Effector memory CD4-positive, alpha-beta T cell (primary cell): ENCODE results near the gene AIMP2.
A peak's percentile ranks its signal among the peaks of the same experiment; 100 is the strongest.
"Not testable (repeated sequence)": the region's sequence is repeated elsewhere in the genome, so short reads cannot be mapped to it uniquely, and the experiment has no call there.

Experiments used
- DNase-seq, 3 donors: peaks; one replicate each; pipeline ENCODE4 v3.0.0-alpha.2; 2020
- H3K27ac ChIP-seq: 2 replicates; pipeline ENCODE4 v1.7.0; 2013; ENCODE audit warnings: mild to moderate bottlenecking, low read length, moderate library complexity; ENCODE audit not compliant: insufficient read depth, poor library complexity, severe bottlenecking
- H3K27me3 ChIP-seq: replicated peaks from 2 replicates; pipeline ENCODE4 v1.7.0; 2013; ENCODE audit warnings: mild to moderate bottlenecking, low read length; ENCODE audit not compliant: insufficient read depth, control insufficient read depth, poor library complexity, severe bottlenecking
- H3K36me3 ChIP-seq: 2 replicates; pipeline ENCODE4 v1.7.0; 2013; ENCODE audit warnings: mild to moderate bottlenecking, low read length, moderate library complexity; ENCODE audit not compliant: control insufficient read depth, insufficient read depth
- H3K4me1 ChIP-seq: 2 replicates; pipeline ENCODE4 v1.7.0; 2013; ENCODE audit warnings: low read length, mild to moderate bottlenecking; ENCODE audit not compliant: control insufficient read depth, insufficient read depth, poor library complexity, severe bottlenecking
- H3K4me3 ChIP-seq: 2 replicates; pipeline ENCODE4 v1.7.0; 2013; ENCODE audit warnings: low read length, low read depth, mild to moderate bottlenecking; ENCODE audit not compliant: insufficient read depth, poor library complexity, severe bottlenecking
- H3K9me3 ChIP-seq: 2 replicates; pipeline ENCODE4 v1.7.0; 2013; ENCODE audit warnings: mild to moderate bottlenecking, low read length, moderate library complexity; ENCODE audit not compliant: control insufficient read depth

Gene AIMP2

DNA sequence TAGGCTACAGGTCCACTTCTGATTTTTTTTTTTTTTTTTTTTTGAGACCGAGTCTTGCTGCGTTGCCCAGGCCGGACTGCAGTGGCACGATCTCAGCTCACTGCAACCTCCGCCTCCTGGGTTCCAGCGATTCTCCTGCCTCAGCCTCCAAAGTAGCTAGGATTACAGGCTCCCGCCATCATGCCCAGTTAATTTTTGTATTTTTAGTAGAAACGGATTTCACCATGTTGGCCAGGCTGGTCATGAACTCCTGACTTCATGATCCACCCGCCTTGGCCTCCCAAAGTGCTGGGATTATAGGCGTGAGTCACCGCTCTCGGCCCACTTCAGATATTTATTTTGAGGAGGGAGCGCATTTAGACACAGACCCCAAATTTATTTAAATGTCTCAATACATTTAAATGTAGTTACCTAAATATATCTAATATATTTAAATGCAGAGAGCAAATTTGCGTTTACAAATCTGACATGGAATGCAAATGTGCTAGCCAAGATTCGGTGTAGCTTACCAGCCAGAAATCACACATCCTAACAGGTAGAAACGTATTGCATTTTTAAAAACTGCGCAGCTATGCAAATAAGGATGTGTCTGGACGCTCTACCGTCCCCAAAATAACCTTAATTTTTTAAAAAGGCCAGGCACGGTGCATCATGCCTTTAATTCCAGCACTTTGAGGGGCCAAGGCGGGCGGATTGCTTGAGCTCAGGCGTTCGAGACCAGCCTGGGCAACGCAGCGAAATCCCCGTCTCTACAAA, 1.1 kb upstream of the AIMP2 start:
- Histone ChIP-seq H3K27ac (peak overlapping the region; percentile 88), H3K4me3 (peak overlapping the region; percentile 98)
- not testable (repeated sequence) for DNase-seq, H3K4me1 ChIP-seq, H3K27me3 ChIP-seq, H3K36me3 ChIP-seq, H3K9me3 ChIP-seq

DNA sequence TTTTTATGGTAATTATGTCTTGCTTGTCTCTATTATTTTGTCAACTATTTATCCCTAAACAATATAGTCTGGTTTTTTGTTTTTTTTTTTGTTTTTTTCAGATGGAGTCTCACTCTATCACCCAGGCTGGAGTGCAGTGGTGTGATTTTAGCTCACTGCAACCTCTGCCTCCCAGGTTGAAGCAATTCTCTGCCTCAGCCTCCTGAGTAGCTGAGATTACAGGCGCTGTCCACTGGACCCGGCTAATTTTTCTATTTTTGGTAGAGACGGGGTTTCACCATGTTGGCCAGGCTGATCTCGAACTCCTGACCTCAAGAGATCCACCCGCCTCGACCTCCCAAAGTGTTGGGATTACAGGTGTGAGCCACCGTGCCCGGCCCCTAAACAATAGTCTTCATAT, 1.3 kb downstream of the AIMP2 start:
- H3K4me3 ChIP-seq, H3K27ac ChIP-seq: not testable (repeated sequence)

DNA sequence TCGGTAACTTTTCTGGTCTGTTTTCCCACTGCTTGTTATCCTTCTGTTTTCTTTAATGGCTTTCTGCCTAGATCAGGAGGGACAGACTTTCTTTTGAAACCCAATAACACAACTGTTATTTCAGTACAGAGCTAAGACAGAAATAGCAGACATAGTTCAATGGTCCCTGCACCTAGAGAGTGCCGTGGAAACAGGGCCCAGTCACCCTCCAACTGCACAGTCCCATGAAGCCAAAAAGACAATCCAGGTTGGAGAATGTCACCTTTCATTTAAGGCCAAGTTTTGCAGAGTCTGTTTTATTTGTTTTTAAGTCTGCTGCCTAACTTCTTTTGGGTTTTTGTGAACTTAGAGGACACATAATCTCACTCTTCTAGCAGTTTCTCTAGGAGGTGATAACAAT, 2.5 kb downstream of the AIMP2 start:
- Histone ChIP-seq H3K27me3 (no peaks in the 10 kb centered on the region), H3K4me3 (no peak overlapping the region), H3K9me3 (no peaks in the 10 kb centered on the region), H3K27ac (no peak overlapping the region), H3K36me3 (no peaks in the 10 kb centered on the region), H3K4me1 (peaks cover 4% of the 10 kb centered on the region)
- no peak for DNase-seq

More for the DNA sequence above, 1.3 kb downstream of the AIMP2 start:
- H3K36me3 ChIP-seq, H3K9me3 ChIP-seq, H3K27me3 ChIP-seq, DNase-seq, H3K4me1 ChIP-seq: not testable (repeated sequence)

DNA sequence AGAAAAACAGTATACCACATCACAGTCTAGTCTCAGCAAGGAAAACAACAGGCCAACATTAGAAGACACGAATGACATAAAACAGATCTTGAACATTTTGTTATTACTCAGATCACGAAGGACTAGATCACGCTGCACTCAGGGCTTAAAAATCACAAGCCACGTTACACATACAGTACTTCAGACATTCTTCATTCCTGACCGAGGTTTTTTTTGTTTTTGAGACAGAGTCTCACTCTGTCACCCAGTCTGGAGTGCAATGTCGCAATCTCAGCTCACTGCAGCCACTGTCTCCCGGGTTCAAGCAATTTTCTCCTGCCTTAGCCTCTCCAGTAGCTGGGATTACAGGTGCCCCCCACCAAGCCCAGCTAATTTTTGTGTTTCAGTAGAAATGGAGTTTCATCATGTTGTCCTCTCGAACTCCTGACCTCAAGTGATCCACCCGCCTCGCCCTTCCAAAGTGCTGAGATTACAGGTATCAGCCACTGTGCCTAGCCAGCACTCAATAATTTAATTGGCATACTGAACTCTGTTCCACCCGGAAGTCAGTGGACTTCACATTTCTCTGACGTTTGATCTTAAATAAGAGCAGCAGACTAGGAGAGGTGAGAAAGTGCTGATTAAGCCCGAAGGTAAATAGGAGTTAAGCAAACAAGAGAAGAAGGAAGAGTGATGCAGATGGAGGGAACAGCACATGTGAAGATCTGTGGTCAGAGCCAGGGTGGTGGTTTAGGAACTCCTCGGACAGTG, 3.5 kb downstream of the AIMP2 start:
- H3K36me3 ChIP-seq, result peaks cover 3% of the 10 kb centered on the region
- no peaks in the 10 kb centered on the region for H3K27me3 ChIP-seq
- H3K9me3 ChIP-seq, result no peaks in the 10 kb centered on the region
- no peak for DNase-seq
- no peak overlapping the region for H3K27ac ChIP-seq
- peaks cover 4% of the 10 kb centered on the region for H3K4me1 ChIP-seq
- H3K4me3 ChIP-seq, result no peak overlapping the region

GRCh38 chr7:6015917-6016652, 7.0 kb downstream of the AIMP2 start:
- Histone ChIP-seq H3K4me3 (no peak overlapping the region), H3K27ac (no peak overlapping the region), H3K36me3 (peaks cover 16% of the 10 kb centered on the region), H3K27me3 (no peaks in the 10 kb centered on the region), H3K4me1 (no peaks in the 10 kb centered on the region), H3K9me3 (no peaks in the 10 kb centered on the region)
- no peak for DNase-seq

DNA sequence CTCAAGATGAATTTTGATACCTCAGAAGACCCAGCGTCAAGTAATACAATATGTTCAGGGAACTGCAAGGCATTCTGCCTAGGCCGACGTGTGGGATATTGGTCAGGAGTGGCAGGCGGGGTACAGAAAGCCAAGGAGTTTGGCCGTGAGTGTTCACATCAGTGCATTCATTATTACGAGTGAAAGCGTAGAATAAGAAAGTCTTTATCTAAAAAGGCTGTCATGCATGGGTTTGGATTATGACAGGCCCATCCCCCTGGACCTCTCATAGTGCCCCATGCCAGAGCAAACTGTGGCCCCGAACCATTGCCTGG, 7.5 kb downstream of the AIMP2 start:
- Histone ChIP-seq H3K9me3 (no peaks in the 10 kb centered on the region), H3K36me3 (peaks cover 18% of the 10 kb centered on the region), H3K4me1 (no peaks in the 10 kb centered on the region), H3K27me3 (no peaks in the 10 kb centered on the region), H3K27ac (no peak overlapping the region), H3K4me3 (no peak overlapping the region)
- no peak for DNase-seq

DNA sequence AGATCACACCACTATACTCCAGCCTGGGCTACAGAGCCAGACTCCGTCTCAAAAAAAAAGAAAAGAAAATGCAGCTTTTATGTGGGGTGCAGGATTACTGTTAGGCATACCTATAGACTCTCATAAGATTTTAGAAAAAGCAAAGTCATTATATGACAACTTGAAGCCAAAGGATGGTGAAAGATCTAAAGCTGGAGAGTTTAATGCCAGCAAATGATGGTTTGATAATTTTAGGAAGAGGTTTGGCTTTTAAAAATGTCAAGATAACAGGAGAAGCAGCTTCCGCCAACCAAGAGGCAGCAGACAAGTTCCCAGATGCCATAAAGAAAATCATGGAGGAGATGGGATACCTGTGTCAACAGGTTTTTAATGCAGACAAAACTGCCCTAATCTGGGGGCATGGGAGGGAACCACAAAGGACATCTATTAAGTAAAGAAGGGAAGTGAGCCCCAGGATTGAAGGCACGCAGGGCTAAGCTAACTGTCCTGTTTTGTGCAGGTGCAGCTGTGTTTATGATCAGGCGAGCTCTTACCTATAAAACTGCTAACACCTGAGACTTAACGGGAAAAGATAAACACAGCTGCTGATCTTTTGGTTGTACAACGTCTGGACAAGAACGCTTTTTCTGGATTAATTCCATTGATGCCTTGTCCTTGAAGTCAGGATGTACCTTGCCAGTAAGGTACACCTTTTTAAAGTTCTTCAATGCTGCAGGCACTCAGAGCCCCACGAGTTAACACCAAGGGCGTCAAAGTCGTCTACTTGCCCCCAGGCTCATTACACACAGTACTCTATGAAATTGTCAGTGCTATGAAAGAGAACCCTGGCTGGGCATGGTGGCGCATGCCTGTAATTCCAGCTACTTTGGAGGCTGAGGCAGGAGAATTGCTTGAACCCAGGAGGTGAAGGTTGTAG, 11.6 kb downstream of the AIMP2 start:
- Histone ChIP-seq H3K4me3 (no peak overlapping the region), H3K27ac (no peak overlapping the region), H3K36me3 (peaks cover 46% of the 10 kb centered on the region), H3K9me3 (no peaks in the 10 kb centered on the region), H3K27me3 (no peaks in the 10 kb centered on the region), H3K4me1 (peaks cover 1% of the 10 kb centered on the region)
- no peak for DNase-seq

DNA sequence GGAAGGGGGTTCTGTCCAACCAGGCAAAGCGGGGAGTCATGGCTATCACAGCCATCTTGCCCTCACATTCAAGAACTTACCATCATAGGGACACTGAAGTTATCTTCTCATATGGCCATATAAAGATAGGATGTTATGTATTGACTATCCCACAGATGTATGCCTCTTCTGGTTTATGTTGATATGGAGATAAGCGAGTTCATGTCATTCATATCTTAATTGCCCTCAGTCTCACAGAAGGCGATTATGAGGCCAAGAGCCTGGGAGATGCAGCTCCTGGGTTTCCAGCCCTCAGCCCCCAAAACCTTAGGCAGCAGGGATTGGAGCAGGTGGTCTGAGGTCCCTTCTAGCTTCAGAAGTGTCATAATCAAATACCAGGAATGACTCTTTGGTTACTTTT, 13.6 kb downstream of the AIMP2 start:
- H3K27me3 ChIP-seq, result no peaks in the 10 kb centered on the region
- H3K27ac ChIP-seq, result no peak overlapping the region
- DNase-seq, result no peak
- no peak overlapping the region for H3K4me3 ChIP-seq
- no peaks in the 10 kb centered on the region for H3K9me3 ChIP-seq
- peaks cover 49% of the 10 kb centered on the region for H3K36me3 ChIP-seq
- H3K4me1 ChIP-seq, result peaks cover 17% of the 10 kb centered on the region

- Histone ChIP-seq H3K9me3 (no peaks in the 10 kb centered on the region), H3K4me1 (peaks cover 17% of the 10 kb centered on the region), H3K4me3 (no peak overlapping the region), H3K27ac (no peak overlapping the region), H3K27me3 (no peaks in the 10 kb centered on the region), H3K36me3 (peaks cover 47% of the 10 kb centered on the region)
- no peak for DNase-seq
These were observed 14.9 kb downstream of the AIMP2 start for GRCh38 chr7:6023974-6024435.
